SU-DHL-6 (cell line): ENCODE results near the gene DDX11.
"Not testable (repeated sequence)": the region's sequence is repeated elsewhere in the genome, so short reads cannot be mapped to it uniquely, and the experiment has no call there.

ENCODE experiments used
- H2AFZ ChIP-seq: fragments of 200-600 bp; sonication (generic); 2 replicates; pipeline ENCODE4 v1.6.1; 2014; ENCODE audit warnings: low read depth, mild to moderate bottlenecking, moderate library complexity, mixed read lengths, antibody characterized with exemption, low read length; ENCODE audit not compliant: severe bottlenecking
- H3F3A ChIP-seq: fragments of 200-600 bp; shearing (Covaris generic); 2 replicates; pipeline ENCODE4 v1.6.0; 2016; ENCODE audit warnings: antibody characterized with exemption, mild to moderate bottlenecking; ENCODE audit not compliant: insufficient read depth
- H3K27ac ChIP-seq: fragments of 200-600 bp; sonication (generic); 2 replicates; pipeline ENCODE4 v1.5.1; 2016; ENCODE audit warnings: low read depth, mild to moderate bottlenecking, low read length, moderate library complexity, mixed read lengths
- H3K27me3 ChIP-seq: fragments of 200-600 bp; sonication (generic), shearing (Covaris generic); 2 replicates; pipeline ENCODE4 v1.6.0; 2014; ENCODE audit warnings: mild to moderate bottlenecking, low read length
- H3K36me3 ChIP-seq: fragments of 200-600 bp; sonication (generic); 2 replicates; pipeline ENCODE4 v1.6.1; 2014; ENCODE audit warnings: mild to moderate bottlenecking, low read length, mixed read lengths
- H3K4me2 ChIP-seq: fragments of 300-600, 200-600 bp; shearing (Covaris generic), sonication (generic); 2 replicates; pipeline ENCODE4 v1.6.0; 2014; ENCODE audit warnings: low read length, low read depth, mild to moderate bottlenecking; ENCODE audit not compliant: poor library complexity, severe bottlenecking
- H3K4me3 ChIP-seq: fragments of 200-600 bp; sonication (generic); 2 replicates; pipeline ENCODE4 v1.5.1; 2014; ENCODE audit warnings: antibody characterized with exemption, low read length, mild to moderate bottlenecking, mixed read lengths; ENCODE audit not compliant: insufficient read depth, poor library complexity, severe bottlenecking
- H3K79me2 ChIP-seq: fragments of 200-600 bp; sonication (generic); 2 replicates; pipeline ENCODE4 v1.6.1; 2014; ENCODE audit warnings: mild to moderate bottlenecking, low read length, moderate library complexity; ENCODE audit not compliant: insufficient read depth
- H3K9ac ChIP-seq: fragments of 200-600 bp; sonication (generic); 2 replicates; pipeline ENCODE4 v1.7.0; 2014; ENCODE audit warnings: mild to moderate bottlenecking, low read length
- H3K9me2 ChIP-seq: fragments of 200-600 bp; sonication (generic); replicated peaks from 2 replicates; pipeline ENCODE4 v1.6.1; 2014; ENCODE audit warnings: low read length; ENCODE audit not compliant: insufficient read depth
- H3K9me3 ChIP-seq: fragments of 200-600 bp; sonication (generic); 2 replicates; pipeline ENCODE4 v1.6.1; 2014; ENCODE audit warnings: low read length, mixed read lengths; ENCODE audit not compliant: insufficient read depth
- H4K20me1 ChIP-seq: fragments of 200-600 bp; sonication (generic); 2 replicates; pipeline ENCODE4 v1.6.1; 2014; ENCODE audit warnings: low read depth, mild to moderate bottlenecking, antibody characterized with exemption, low read length, moderate library complexity, mixed read lengths

The DDX11 gene

DNA sequence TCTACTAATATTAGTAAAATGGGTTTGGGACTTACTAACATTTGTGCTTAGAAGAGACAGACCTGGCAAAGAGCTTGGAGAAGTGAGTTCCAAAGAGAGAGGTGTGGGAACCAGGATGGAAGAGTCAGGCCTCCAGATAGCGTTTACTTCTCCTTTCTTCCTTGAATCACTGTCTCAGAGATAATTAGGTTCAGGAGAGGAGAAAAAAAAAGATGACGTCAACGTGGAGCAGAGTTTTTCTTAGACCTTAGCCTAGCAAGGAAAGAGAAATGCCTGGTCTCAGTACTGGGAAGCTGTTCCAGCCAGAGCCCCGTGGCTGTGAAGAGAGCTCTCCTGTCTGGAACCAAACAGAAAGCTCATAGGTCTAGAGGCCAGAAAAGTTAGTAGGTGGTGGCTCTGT lies 3.4 kb downstream of the DDX11 start:
- not testable (repeated sequence) for H3K27me3 ChIP-seq, H3K4me2 ChIP-seq, H3K9me3 ChIP-seq, H3K9me2 ChIP-seq, H3K27ac ChIP-seq, H4K20me1 ChIP-seq, H3K9ac ChIP-seq, H2AFZ ChIP-seq, H3K4me3 ChIP-seq, H3F3A ChIP-seq, H3K36me3 ChIP-seq
- H3K79me2 ChIP-seq = peaks cover 36% of the 10 kb centered on the region

DNA sequence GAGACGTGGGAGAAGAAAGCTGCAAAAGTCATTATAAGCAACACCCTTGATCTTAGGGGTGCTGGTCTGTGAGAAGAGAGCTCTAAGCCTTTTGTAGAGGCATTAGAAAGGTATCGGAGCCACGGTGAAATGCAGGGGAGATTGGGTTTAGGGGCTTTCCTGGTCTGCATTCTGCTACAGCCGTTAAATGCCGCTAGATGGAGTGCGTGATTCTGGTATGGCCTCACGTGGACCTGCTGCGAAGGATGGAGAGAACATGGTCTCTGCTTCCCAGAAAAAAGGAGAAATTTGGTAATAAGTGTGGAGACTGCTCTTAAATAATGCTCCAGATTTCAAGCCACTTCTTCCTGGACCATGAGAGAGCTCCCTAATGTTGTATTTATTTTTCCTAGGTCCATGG lies 4.3 kb downstream of the DDX11 start:
- not testable (repeated sequence) for H3K9me2 ChIP-seq, H3K4me3 ChIP-seq, H3K36me3 ChIP-seq, H3K4me2 ChIP-seq, H3K27ac ChIP-seq, H3F3A ChIP-seq, H3K27me3 ChIP-seq, H3K9ac ChIP-seq, H2AFZ ChIP-seq, H3K9me3 ChIP-seq, H4K20me1 ChIP-seq
- peaks cover 33% of the 10 kb centered on the region for H3K79me2 ChIP-seq

- not testable (repeated sequence) for H3F3A ChIP-seq, H3K4me2 ChIP-seq, H2AFZ ChIP-seq, H4K20me1 ChIP-seq, H3K27me3 ChIP-seq, H3K36me3 ChIP-seq, H3K27ac ChIP-seq, H3K4me3 ChIP-seq, H3K9me2 ChIP-seq, H3K9me3 ChIP-seq, H3K9ac ChIP-seq
- H3K79me2 ChIP-seq = peaks cover 29% of the 10 kb centered on the region
These were observed 5.8 kb downstream of the DDX11 start for GRCh38 chr12:31079421-31079820.

- not testable (repeated sequence) for H2AFZ ChIP-seq, H3F3A ChIP-seq, H3K27me3 ChIP-seq, H3K4me2 ChIP-seq, H3K4me3 ChIP-seq, H3K9ac ChIP-seq, H4K20me1 ChIP-seq, H3K27ac ChIP-seq, H3K9me3 ChIP-seq, H3K36me3 ChIP-seq, H3K9me2 ChIP-seq
- H3K79me2 ChIP-seq = peaks cover 22% of the 10 kb centered on the region
These were observed 6.6 kb downstream of the DDX11 start for GRCh38 chr12:31080221-31080620.

- H3K36me3 ChIP-seq, H3F3A ChIP-seq, H3K9me3 ChIP-seq: not testable (repeated sequence)
These were observed 7.6 kb downstream of the DDX11 start for GRCh38 chr12:31081274-31081673.

GRCh38 chr12:31084241-31084640 lies 10.6 kb downstream of the DDX11 start:
- H3F3A ChIP-seq, H4K20me1 ChIP-seq, H3K36me3 ChIP-seq, H3K27me3 ChIP-seq, H2AFZ ChIP-seq, H3K4me2 ChIP-seq, H3K9ac ChIP-seq, H3K9me3 ChIP-seq, H3K27ac ChIP-seq, H3K9me2 ChIP-seq, H3K79me2 ChIP-seq, H3K4me3 ChIP-seq: not testable (repeated sequence)

More at GRCh38 chr12:31081274-31081673, 7.6 kb downstream of the DDX11 start:
- peaks cover 11% of the 10 kb centered on the region for H3K79me2 ChIP-seq
- H3K27ac ChIP-seq, H2AFZ ChIP-seq, H3K4me2 ChIP-seq, H3K27me3 ChIP-seq, H3K4me3 ChIP-seq, H3K9ac ChIP-seq, H3K9me2 ChIP-seq, H4K20me1 ChIP-seq: not testable (repeated sequence)

GRCh38 chr12:31086032-31086431 lies 12.4 kb downstream of the DDX11 start:
- not testable (repeated sequence) for H3F3A ChIP-seq, H3K79me2 ChIP-seq, H3K9ac ChIP-seq, H3K27ac ChIP-seq, H3K4me3 ChIP-seq, H3K9me3 ChIP-seq, H2AFZ ChIP-seq, H3K36me3 ChIP-seq, H3K4me2 ChIP-seq, H3K9me2 ChIP-seq, H3K27me3 ChIP-seq, H4K20me1 ChIP-seq

- H3F3A ChIP-seq, H3K9me3 ChIP-seq, H3K9me2 ChIP-seq, H3K36me3 ChIP-seq, H3K27ac ChIP-seq, H3K27me3 ChIP-seq, H3K4me3 ChIP-seq, H3K79me2 ChIP-seq, H3K9ac ChIP-seq, H4K20me1 ChIP-seq, H2AFZ ChIP-seq, H3K4me2 ChIP-seq: not testable (repeated sequence)
These were observed 13.8 kb downstream of the DDX11 start for GRCh38 chr12:31087486-31087885.
